Endothelial cell of umbilical vein (primary cell): Measurements from ENCODE around the gene IL6. TPM values are rescaled to one million over a fixed set of nuclear protein-coding genes. Genes with fewer than 3 reads are reported as not detected.

ENCODE experiments used
- BruUV-seq: library from RNA; stranded (reverse); fragments of 400-500 nt; replicated peaks from 2 replicates; lab custom pipeline; 2021; lab: Mats Ljungman, UMichigan
- CTCF ChIA-PET: fragments of 300-600, 350-600 bp; sonication (Branson Sonifier 250); formaldehyde crosslinking; loops from one replicate; lab custom pipeline; 2021; ENCODE audit warnings: antibody characterized with exemption, inconsistent platforms; lab: Charles Lee
- POLR2A ChIA-PET: fragments of 300-600, 350-600 bp; sonication (Branson Sonifier 250); formaldehyde crosslinking; loops from one replicate; lab custom pipeline; 2021; ENCODE audit warnings: antibody characterized with exemption, inconsistent platforms; lab: Charles Lee
- DNase-seq: peaks from one replicate; pipeline ENCODE4 v3.0.0-alpha.2; 2011; ENCODE audit warnings: low read depth, low spot score
- FAIRE-seq: peaks from 2 replicates; lab custom pipeline; 2011; peaks lifted over from hg19 to GRCh38; lab: Jason Lieb, UNC
- H2AFZ ChIP-seq: 2 replicates; pipeline ENCODE4 v1.6.0; 2012; ENCODE audit warnings: low read depth, low read length, control low read depth, inconsistent platforms
- H3K27ac ChIP-seq: 2 replicates; pipeline ENCODE4 v1.5.1; 2011; ENCODE audit warnings: low read depth, mild to moderate bottlenecking, control low read depth, low read length, moderate library complexity; ENCODE audit not compliant: insufficient read depth
- H3K27me3 ChIP-seq, 2 experiments: 2 replicates each; pipeline versions ENCODE4 v1.6.0 to v1.6.1; 2011; ENCODE audit warnings: low read length in 2 of 2, mixed read lengths in 1 of 2; ENCODE audit not compliant: control insufficient read depth in 2 of 2, insufficient read depth in 2 of 2
- H3K36me3 ChIP-seq, 2 experiments: 2 replicates in 1 of 2; 3 replicates in 1 of 2; pipeline ENCODE4 v1.5.1; 2011; ENCODE audit warnings: low read length in 2 of 2, mild to moderate bottlenecking in 1 of 2, moderate library complexity in 1 of 2; ENCODE audit not compliant: control insufficient read depth in 2 of 2, insufficient read depth in 2 of 2; ENCODE audit errors: extremely low read depth in 1 of 2
- H3K4me1 ChIP-seq: 3 replicates; pipeline ENCODE4 v1.5.1; 2011; ENCODE audit warnings: mild to moderate bottlenecking, low read length; ENCODE audit not compliant: control insufficient read depth, insufficient read depth; ENCODE audit errors: extremely low read depth
- H3K4me2 ChIP-seq: 2 replicates; pipeline ENCODE4 v1.6.1; 2011; ENCODE audit warnings: low read length, control low read depth, mixed read lengths; ENCODE audit not compliant: insufficient read depth
- H3K4me3 ChIP-seq, 3 experiments: fragments of 200-600 bp in 1 of 3; sonication (generic), shearing (Covaris generic) in 1 of 3; replicated peaks in 1 of 3; 2 replicates each; pipeline ENCODE4 v1.5.1; 2011 to 2016; ENCODE audit warnings: control low read depth in 3 of 3, low read length in 3 of 3, mild to moderate bottlenecking in 2 of 3, inconsistent platforms in 1 of 3, low read depth in 1 of 3, moderate library complexity in 1 of 3; ENCODE audit not compliant: insufficient read depth in 1 of 3
- H3K79me2 ChIP-seq: 2 replicates; pipeline ENCODE4 v1.6.0; 2012; ENCODE audit warnings: low read length, inconsistent platforms; ENCODE audit not compliant: control insufficient read depth, insufficient read depth
- H3K9ac ChIP-seq: replicated peaks from 2 replicates; pipeline ENCODE3; 2011; ENCODE audit warnings: low read length, control low read depth; ENCODE audit not compliant: insufficient read depth; ENCODE audit errors: extremely low read depth
- H3K9me1 ChIP-seq: replicated peaks from 3 replicates; pipeline ENCODE4 v1.6.0; 2011; ENCODE audit warnings: mild to moderate bottlenecking, low read length; ENCODE audit not compliant: control insufficient read depth, insufficient read depth; ENCODE audit errors: extremely low read depth
- H3K9me3 ChIP-seq: replicated peaks from 2 replicates; pipeline ENCODE4 v1.5.1; 2012; ENCODE audit warnings: low read length, inconsistent platforms; ENCODE audit not compliant: control insufficient read depth, insufficient read depth
- H4K20me1 ChIP-seq: replicated peaks from 2 replicates; pipeline ENCODE3; 2011; ENCODE audit warnings: mild to moderate bottlenecking, low read length; ENCODE audit not compliant: control insufficient read depth, insufficient read depth; ENCODE audit errors: extremely low read depth
- EZH2 ChIP-seq: IDR thresholded peaks from 2 replicates; pipeline ENCODE4 v1.6.1; 2012; ENCODE audit warnings: borderline replicate concordance, low read depth, mild to moderate bottlenecking, moderate library complexity, low read length, inconsistent platforms; ENCODE audit not compliant: severe bottlenecking
- FOS ChIP-seq: IDR thresholded peaks from 2 replicates; pipeline ENCODE4 v1.6.1; 2011; ENCODE audit warnings: mild to moderate bottlenecking, low read length, moderate library complexity, borderline replicate concordance; ENCODE audit not compliant: insufficient read depth
- GATA2 ChIP-seq: IDR thresholded peaks from 2 replicates; pipeline ENCODE4 v1.7.0; 2011; ENCODE audit warnings: low read depth, mild to moderate bottlenecking, moderate library complexity, mixed read lengths, low read length; ENCODE audit not compliant: insufficient read length, insufficient read depth
- JUN ChIP-seq: IDR thresholded peaks from 2 replicates; pipeline ENCODE4 v1.6.1; 2011; ENCODE audit warnings: borderline replicate concordance, low read depth; ENCODE audit not compliant: insufficient read length, insufficient read depth
- MYC ChIP-seq: IDR thresholded peaks from one replicate; pipeline ENCODE4 v1.6.1; 2011; ENCODE audit warnings: mild to moderate bottlenecking, low read depth, low read length
- POLR2A ChIP-seq: IDR thresholded peaks from 2 replicates; pipeline ENCODE4 v1.6.1; 2012; ENCODE audit warnings: low read depth, mild to moderate bottlenecking, control low read depth, low read length
- POLR2AphosphoS5 ChIP-seq: IDR thresholded peaks from 2 replicates; pipeline ENCODE4 v1.6.1; 2012; ENCODE audit warnings: low read depth, mild to moderate bottlenecking, control low read depth, low read length, moderate library complexity; ENCODE audit not compliant: insufficient read depth
- dilution Hi-C: fragments of 300-500 bp; cut with MboI; formaldehyde crosslinking; loops from one replicate; pipeline ENCODE4 v1.15.0; 2019; ENCODE audit warnings: low sequenced_read_pairs; ENCODE audit not compliant: extremely low pct_ligation_motif_present
- intact Hi-C: fragments of 100-400 bp; cut with micrococcal nuclease; formaldehyde crosslinking; loops from one replicate; pipeline ENCODE4 v1.10.0; 2022
- polyA plus RNA-seq, 4 experiments: library from polyadenylated mRNA; depleted of rRNA in 3 of 4; stranded (reverse) in 3 of 4; unstranded in 1 of 4; fragments of >200 nt; gene quantifications; 2 replicates each; pipeline versions ENCODE4 v1.2.1 to v1.2.3, GENCODE V29; 2011 to 2012; ENCODE audit warnings: missing spikeins in 1 of 4
- total RNA-seq: library from RNA; stranded (reverse); gene quantifications from 2 replicates; pipeline ENCODE4 v1.2.3, GENCODE V29; 2021
- TF ChIP-seq, protein P1 (sequence below), 2 donors: IDR thresholded peaks; 1 replicate in 1 of 2; 2 replicates in 1 of 2; pipeline ENCODE4 v1.5.1; 2011; ENCODE audit warnings: low read length in 2 of 2, mild to moderate bottlenecking in 2 of 2, moderate library complexity in 2 of 2, control low read depth in 1 of 2, inconsistent platforms in 1 of 2, low read depth in 1 of 2; ENCODE audit not compliant: insufficient read depth in 1 of 2; ENCODE audit errors: extremely low read depth in 1 of 2
- TF ChIP-seq, protein P2 (sequence below): IDR thresholded peaks from 2 replicates; pipeline ENCODE4 v1.6.1; 2011; ENCODE audit not compliant: insufficient read depth, insufficient read length

IL6 gene
- total and polyA plus RNA-seq, 2 donors (not counting 3 experiments of a cell fraction or from before 2014, with no cell fraction given): 11.0 to 16.5 TPM

DNA sequence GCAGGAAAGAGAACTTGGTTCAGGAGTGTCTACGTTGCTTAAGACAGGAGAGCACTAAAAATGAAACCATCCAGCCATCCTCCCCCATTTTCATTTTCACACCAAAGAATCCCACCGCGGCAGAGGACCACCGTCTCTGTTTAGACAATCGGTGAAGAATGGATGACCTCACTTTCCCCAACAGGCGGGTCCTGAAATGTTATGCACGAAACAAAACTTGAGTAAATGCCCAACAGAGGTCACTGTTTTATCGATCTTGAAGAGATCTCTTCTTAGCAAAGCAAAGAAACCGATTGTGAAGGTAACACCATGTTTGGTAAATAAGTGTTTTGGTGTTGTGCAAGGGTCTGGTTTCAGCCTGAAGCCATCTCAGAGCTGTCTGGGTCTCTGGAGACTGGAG lies 1.4 kb upstream of the IL6 start:
- POLR2A ChIA-PET: no interaction called here
- Histone ChIP-seq H3K9ac (peak overlapping the region; percentile 94), H3K9me3 (no peaks in the 10 kb centered on the region), H3K36me3 (peaks cover 3 to 9% of the 10 kb centered on the region in 2 experiments), H3K9me1 (no peaks in the 10 kb centered on the region), H3K4me3 (no peak overlapping the region), H4K20me1 (no peaks in the 10 kb centered on the region), H3K27ac (peak overlapping the region; percentile 93), H3K79me2 (peaks cover 21% of the 10 kb centered on the region), H3K27me3 (no peaks in the 10 kb centered on the region), H3K4me1 (peaks cover 51% of the 10 kb centered on the region), H3K4me2 (peak overlapping the region; percentile 91), H2AFZ (no peak overlapping the region)
- FAIRE-seq: peak; percentile 42
- DNase-seq: no peak
- CTCF ChIA-PET: interaction anchor here (1.9 to 8.0 kb wide), 8 partner anchors 8 to 164 kb away, joined by 6 to 450 read pairs (median 37); no protein-coding TSS in a partner anchor
- no TSS peak for BruUV-seq
- intact Hi-C loops: no loop called here
- TF ChIP-seq JUN: no peak
- TF ChIP-seq POLR2AphosphoS5: no peak
- TF ChIP-seq, protein P1, sequence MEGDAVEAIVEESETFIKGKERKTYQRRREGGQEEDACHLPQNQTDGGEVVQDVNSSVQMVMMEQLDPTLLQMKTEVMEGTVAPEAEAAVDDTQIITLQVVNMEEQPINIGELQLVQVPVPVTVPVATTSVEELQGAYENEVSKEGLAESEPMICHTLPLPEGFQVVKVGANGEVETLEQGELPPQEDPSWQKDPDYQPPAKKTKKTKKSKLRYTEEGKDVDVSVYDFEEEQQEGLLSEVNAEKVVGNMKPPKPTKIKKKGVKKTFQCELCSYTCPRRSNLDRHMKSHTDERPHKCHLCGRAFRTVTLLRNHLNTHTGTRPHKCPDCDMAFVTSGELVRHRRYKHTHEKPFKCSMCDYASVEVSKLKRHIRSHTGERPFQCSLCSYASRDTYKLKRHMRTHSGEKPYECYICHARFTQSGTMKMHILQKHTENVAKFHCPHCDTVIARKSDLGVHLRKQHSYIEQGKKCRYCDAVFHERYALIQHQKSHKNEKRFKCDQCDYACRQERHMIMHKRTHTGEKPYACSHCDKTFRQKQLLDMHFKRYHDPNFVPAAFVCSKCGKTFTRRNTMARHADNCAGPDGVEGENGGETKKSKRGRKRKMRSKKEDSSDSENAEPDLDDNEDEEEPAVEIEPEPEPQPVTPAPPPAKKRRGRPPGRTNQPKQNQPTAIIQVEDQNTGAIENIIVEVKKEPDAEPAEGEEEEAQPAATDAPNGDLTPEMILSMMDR (IDR thresholded peaks at IDR 0.05; ENCODE audit: extremely low read depth in 1 of 2, insufficient read depth in 1 of 2, low read depth in 1 of 2, low read length in 2 of 2): peak in 1 of 2 donors; percentile 7
- dilution Hi-C loops: loop anchor here (25.0 kb wide), 1 partner anchor 163 kb away; no protein-coding TSS in a partner anchor

DNA sequence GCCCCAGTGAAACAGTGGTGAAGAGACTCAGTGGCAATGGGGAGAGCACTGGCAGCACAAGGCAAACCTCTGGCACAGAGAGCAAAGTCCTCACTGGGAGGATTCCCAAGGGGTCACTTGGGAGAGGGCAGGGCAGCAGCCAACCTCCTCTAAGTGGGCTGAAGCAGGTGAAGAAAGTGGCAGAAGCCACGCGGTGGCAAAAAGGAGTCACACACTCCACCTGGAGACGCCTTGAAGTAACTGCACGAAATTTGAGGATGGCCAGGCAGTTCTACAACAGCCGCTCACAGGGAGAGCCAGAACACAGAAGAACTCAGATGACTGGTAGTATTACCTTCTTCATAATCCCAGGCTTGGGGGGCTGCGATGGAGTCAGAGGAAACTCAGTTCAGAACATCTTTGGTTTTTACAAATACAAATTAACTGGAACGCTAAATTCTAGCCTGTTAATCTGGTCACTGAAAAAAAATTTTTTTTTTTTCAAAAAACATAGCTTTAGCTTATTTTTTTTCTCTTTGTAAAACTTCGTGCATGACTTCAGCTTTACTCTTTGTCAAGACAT lies 574 bp upstream of the IL6 start:
- no peak for FAIRE-seq
- TSS peak; percentile 65 for BruUV-seq
- Histone ChIP-seq H3K4me2 (peak overlapping the region; percentile 91), H4K20me1 (no peaks in the 10 kb centered on the region), H3K4me1 (peaks cover 51% of the 10 kb centered on the region), H3K27me3 (no peaks in the 10 kb centered on the region), H3K9me3 (no peaks in the 10 kb centered on the region), H3K4me3 (peak overlapping the region in 2 of 3 experiments; percentile 42 to 84), H3K27ac (peak overlapping the region; percentile 93), H2AFZ (no peak overlapping the region), H3K9ac (peak overlapping the region; percentile 94), H3K79me2 (peaks cover 21% of the 10 kb centered on the region), H3K9me1 (no peaks in the 10 kb centered on the region), H3K36me3 (peaks cover 5 to 9% of the 10 kb centered on the region in 2 experiments)
- ChIA-PET POLR2A (interaction anchor here (0.9 to 2.7 kb wide), 8 partner anchors 8 to 164 kb away, joined by 3 to 50 read pairs (median 7); no protein-coding TSS in a partner anchor), CTCF (interaction anchor here (0.7 to 8.0 kb wide), 32 partner anchors 9 to 360 kb away, joined by 3 to 450 read pairs (median 8); partner anchors contain the start of gene TOMM7)
- TF ChIP-seq EZH2 (no peak), POLR2AphosphoS5 (peak; percentile 27), JUN (peak; percentile 66), MYC (peak; percentile 61), FOS (peak; percentile 66), POLR2A (no peak), GATA2 (peak; percentile 7)
- TF ChIP-seq, protein P2, sequence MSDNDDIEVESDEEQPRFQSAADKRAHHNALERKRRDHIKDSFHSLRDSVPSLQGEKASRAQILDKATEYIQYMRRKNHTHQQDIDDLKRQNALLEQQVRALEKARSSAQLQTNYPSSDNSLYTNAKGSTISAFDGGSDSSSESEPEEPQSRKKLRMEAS: no peak
- TF ChIP-seq, protein P1 (IDR thresholded peaks at IDR 0.05; ENCODE audit: extremely low read depth in 1 of 2, insufficient read depth in 1 of 2, low read depth in 1 of 2, low read length in 2 of 2): peak; percentile 56 to 62
- dilution Hi-C loops: loop anchor here (25.0 kb wide), 1 partner anchor 164 kb away; no protein-coding TSS in a partner anchor
- peak; percentile 84 for DNase-seq
- intact Hi-C loops: loop anchor here (1.0 to 2.0 kb wide), 6 partner anchors 50 to 165 kb away; no protein-coding TSS in a partner anchor
